Non-pigmented ciliary epithelial cell (primary cell): ENCODE measurements around the gene VAPB.

Experiments used
- DNase-seq: peaks from one replicate; pipeline ENCODE4 v3.0.0-alpha.2; 2010; ENCODE audit warnings: low read depth

VAPB gene

GRCh38 chr20:58378704-58379103, 10.3 kb upstream of the VAPB start:
- no peak for DNase-seq

GRCh38 chr20:58381627-58382026, 7.4 kb upstream of the VAPB start:
- no peak for DNase-seq

- no peak for DNase-seq
Observed at GRCh38 chr20:58382096-58382495, 6.9 kb upstream of the VAPB start.

GRCh38 chr20:58384821-58385220, 4.2 kb upstream of the VAPB start:
- DNase-seq = no peak

- DNase-seq = no peak
Observed at GRCh38 chr20:58388028-58388601, 914 bp upstream of the VAPB start.

- no peak for DNase-seq
Observed at GRCh38 chr20:58389324-58389967, 417 bp downstream of the VAPB start.

- no peak for DNase-seq
Observed at GRCh38 chr20:58389968-58390658, 1.1 kb downstream of the VAPB start.

GRCh38 chr20:58390659-58391035, 1.6 kb downstream of the VAPB start:
- no peak for DNase-seq

GRCh38 chr20:58392286-58392685, 3.3 kb downstream of the VAPB start:
- no peak for DNase-seq

- no peak for DNase-seq
Observed at GRCh38 chr20:58393299-58393698, 4.3 kb downstream of the VAPB start.

GRCh38 chr20:58394801-58395200, 5.8 kb downstream of the VAPB start:
- no peak for DNase-seq

GRCh38 chr20:58395604-58396003, 6.6 kb downstream of the VAPB start:
- DNase-seq = no peak

- DNase-seq = no peak
Observed at GRCh38 chr20:58397429-58397828, 8.4 kb downstream of the VAPB start.

- DNase-seq = no peak
Observed at GRCh38 chr20:58398254-58398653, 9.2 kb downstream of the VAPB start.

- DNase-seq = no peak
Observed at GRCh38 chr20:58399926-58400325, 10.9 kb downstream of the VAPB start.

- no peak for DNase-seq
Observed at GRCh38 chr20:58401162-58401561, 12.1 kb downstream of the VAPB start.

- DNase-seq = no peak
Observed at GRCh38 chr20:58402305-58402704, 13.3 kb downstream of the VAPB start.

- no peak for DNase-seq
Observed at GRCh38 chr20:58402827-58403226, 13.8 kb downstream of the VAPB start.

- no peak for DNase-seq
Observed at GRCh38 chr20:58403272-58403671, 14.2 kb downstream of the VAPB start.

GRCh38 chr20:58405504-58406291, 16.7 kb downstream of the VAPB start:
- no peak for DNase-seq

- no peak for DNase-seq
Observed at GRCh38 chr20:58406422-58407001, 17.5 kb downstream of the VAPB start.

- DNase-seq = no peak
Observed at GRCh38 chr20:58407201-58407873, 18.3 kb downstream of the VAPB start.
